A549 (cell line): ENCODE results near the gene SLC36A2. TPM values are rescaled to one million over a fixed set of nuclear protein-coding genes. Genes with fewer than 3 reads are reported as not detected.

ENCODE experiments used
- ATAC-seq, 2 experiments: fragments of 200-7000 bp in 1 of 2; fragments of >200 bp in 1 of 2; cut with Nextera tagmentation in 1 of 2; cut with Tn5 transposase in 1 of 2; 3 replicates each; pipeline versions ENCODE4 v1.8.0 to v1.9.1; 2018 to 2020; ENCODE audit warnings: mild to moderate bottlenecking in 1 of 2, moderate library complexity in 1 of 2
- CTCF ChIA-PET: fragments of 300-600 bp; sonication (Branson Sonifier 250); formaldehyde crosslinking; extraction: SDS; loops from one replicate; lab custom pipeline; 2021; ENCODE audit warnings: antibody characterized with exemption, inconsistent platforms; lab: Yijun Ruan, JAX
- POLR2A ChIA-PET: fragments of 350-600 bp; formaldehyde crosslinking; extraction: SDS; loops from one replicate; lab custom pipeline; 2021; ENCODE audit warnings: antibody characterized with exemption, inconsistent platforms; lab: Yijun Ruan, JAX
- DNase-seq, 2 experiments: peaks; one replicate each; pipeline versions ENCODE4 v3.0.0 to v3.0.0-alpha.2; 2011 to 2016; ENCODE audit warnings: low read depth in 1 of 2, low spot score in 1 of 2
- FAIRE-seq: peaks from 2 replicates; lab custom pipeline; 2011; peaks lifted over from hg19 to GRCh38; lab: Jason Lieb, UNC
- H3K27ac ChIP-seq, 2 experiments: fragments of >200 bp; sonication (Bioruptor Twin); formaldehyde crosslinking; 3 replicates each; pipeline ENCODE4 v1.5.1; 2016 to 2017
- H3K4me1 ChIP-seq: fragments of >200 bp; sonication (Bioruptor Twin); formaldehyde crosslinking; 3 replicates; pipeline ENCODE4 v1.6.1; 2016
- H3K4me2 ChIP-seq: fragments of >200 bp; sonication (Bioruptor Twin); formaldehyde crosslinking; 3 replicates; pipeline ENCODE4 v1.6.1; 2016
- H3K4me3 ChIP-seq: fragments of >200 bp; sonication (Bioruptor Twin); formaldehyde crosslinking; 3 replicates; pipeline ENCODE4 v1.5.1; 2016
- H3K9me3 ChIP-seq: fragments of >200 bp; sonication (Bioruptor Twin); formaldehyde crosslinking; 3 replicates; pipeline ENCODE4 v1.6.1; 2016
- CBX2 ChIP-seq: fragments of 200-600 bp; sonication (generic); IDR thresholded peaks from 2 replicates; pipeline ENCODE4 v1.6.1; 2016; ENCODE audit warnings: low read depth, mild to moderate bottlenecking, borderline replicate concordance
- CBX8 ChIP-seq: fragments of 200-600 bp; sonication (generic); IDR thresholded peaks from 2 replicates; pipeline ENCODE4 v1.6.1; 2016
- CTCF ChIP-seq: fragments of >200 bp; sonication (Bioruptor Twin); formaldehyde crosslinking; IDR thresholded peaks from 3 replicates; pipeline ENCODE4 v1.5.1; 2016
- EHMT2 ChIP-seq: fragments of 200-600 bp; sonication (generic); IDR thresholded peaks from 2 replicates; pipeline ENCODE4 v1.6.1; 2016; ENCODE audit warnings: antibody characterized with exemption, low read depth, mild to moderate bottlenecking, moderate library complexity
- EP300 ChIP-seq, 2 experiments: fragments of >200 bp; sonication (Bioruptor Twin); formaldehyde crosslinking; IDR thresholded peaks; 2 replicates in 1 of 2; 3 replicates in 1 of 2; pipeline ENCODE4 v1.6.1; 2016 to 2017
- ESRRA ChIP-seq: fragments of 150-350 bp; IDR thresholded peaks from 2 replicates; pipeline ENCODE4 v1.6.1; 2014; ENCODE audit warnings: mild to moderate bottlenecking, low read length, borderline replicate concordance
- FOSL2 ChIP-seq, 2 experiments: fragments of 450-650 bp in 1 of 2; fragments of >200 bp in 1 of 2; sonication (Bioruptor Twin) in 1 of 2; formaldehyde crosslinking; IDR thresholded peaks; 2 replicates each; pipeline versions ENCODE4 v1.5.0 to v1.6.1; 2016 to 2020; ENCODE audit warnings: mild to moderate bottlenecking in 1 of 2, moderate library complexity in 1 of 2
- HDAC2 ChIP-seq: fragments of 200-600 bp; sonication (generic); IDR thresholded peaks from 2 replicates; pipeline ENCODE4 v1.6.1; 2016
- HOXB5 ChIP-seq: fragments of 250-450 bp; sonication (Bioruptor Pico); IDR thresholded peaks from 2 replicates; pipeline ENCODE4 v1.5.0; 2020; ENCODE audit warnings: mild to moderate bottlenecking, moderate library complexity
- JUN ChIP-seq, 2 experiments: fragments of >200 bp; sonication (Bioruptor Twin); formaldehyde crosslinking; IDR thresholded peaks; 2 replicates in 1 of 2; 3 replicates in 1 of 2; pipeline ENCODE4 v1.6.1; 2016 to 2017
- JUNB ChIP-seq: fragments of >200 bp; sonication (Bioruptor Twin); formaldehyde crosslinking; IDR thresholded peaks from 2 replicates; pipeline ENCODE4 v1.6.1; 2016
- MAFK ChIP-seq: fragments of 450-650 bp; IDR thresholded peaks from 2 replicates; pipeline ENCODE4 v1.6.1; 2014; ENCODE audit not compliant: partially characterized antibody
- MAZ ChIP-seq: fragments of 150-350 bp; IDR thresholded peaks from 2 replicates; pipeline ENCODE4 v1.6.1; 2014; ENCODE audit warnings: antibody characterized with exemption, low read depth, low read length, borderline replicate concordance
- NPAS2 ChIP-seq: fragments of 250-450 bp; sonication (Bioruptor Pico); IDR thresholded peaks from 2 replicates; pipeline ENCODE4 v1.8.0; 2022; ENCODE audit warnings: mild to moderate bottlenecking, moderate library complexity, borderline replicate concordance
- NR3C1 ChIP-seq: fragments of >200 bp; sonication (Bioruptor Twin); formaldehyde crosslinking; IDR thresholded peaks from 3 replicates; pipeline ENCODE4 v1.6.1; 2017
- POLR2AphosphoS2 ChIP-seq: conservative IDR thresholded peaks from 2 replicates; pipeline ENCODE4 v1.6.1; 2012; ENCODE audit warnings: low read length, improper control_type of control experiment, inconsistent platforms
- RAD21 ChIP-seq, 2 experiments: fragments of >200 bp in 1 of 2; sonication (Bioruptor Twin) in 1 of 2; formaldehyde crosslinking in 1 of 2; IDR thresholded peaks in 1 of 2; conservative IDR thresholded peaks in 1 of 2; 2 replicates in 1 of 2; 3 replicates in 1 of 2; pipeline ENCODE4 v1.6.1; 2012 to 2018; ENCODE audit warnings: inconsistent platforms in 1 of 2
- RCOR1 ChIP-seq: fragments of 150-350 bp; IDR thresholded peaks from 2 replicates; pipeline ENCODE4 v1.6.1; 2014; ENCODE audit warnings: antibody characterized with exemption, low read length, low read depth
- RNF2 ChIP-seq: fragments of 200-600 bp; sonication (generic); IDR thresholded peaks from 2 replicates; pipeline ENCODE4 v1.6.1; 2016; ENCODE audit warnings: low read depth, mild to moderate bottlenecking, antibody characterized with exemption, moderate library complexity, borderline replicate concordance
- ZFP36 ChIP-seq: fragments of 450-650 bp; IDR thresholded peaks from 2 replicates; pipeline ENCODE4 v1.6.1; 2014; ENCODE audit warnings: borderline replicate concordance; ENCODE audit not compliant: partially characterized antibody
- ZSCAN20 ChIP-seq: fragments of 250-450 bp; sonication (Bioruptor Pico); IDR thresholded peaks from 2 replicates; pipeline ENCODE4 v1.8.0; 2022; ENCODE audit warnings: mild to moderate bottlenecking, moderate library complexity
- WGBS: methylation state at CpG from one replicate; pipeline ENCODE4 v1.1.6; 2017; ENCODE audit errors: missing lambda C conversion rate; 5-methylcytosine and 5-hydroxymethylcytosine counted together
- polyA plus RNA-seq, 4 experiments: library from polyadenylated mRNA; depleted of rRNA in 3 of 4; stranded (reverse); fragments of >200 nt; fragmentation: RNase III in 1 of 4; extraction: RNeasy Plus Mini Kit Qiagen cat#74134 plus additional on column Dnase treatment in 1 of 4; gene quantifications; 2 replicates in 3 of 4; 3 replicates in 1 of 4; pipeline ENCODE4 v1.2.3, GENCODE V29; 2011 to 2017
- TF ChIP-seq, protein P1 (sequence below): fragments of 450-650 bp; IDR thresholded peaks from 2 replicates; pipeline ENCODE4 v1.6.1; 2014; ENCODE audit warnings: antibody characterized with exemption
- TF ChIP-seq, protein P2 (sequence below): fragments of >200 bp; sonication (Bioruptor Twin); formaldehyde crosslinking; IDR thresholded peaks from 2 replicates; pipeline ENCODE4 v1.6.1; 2016
- TF ChIP-seq, protein P3 (sequence below): fragments of 250-450 bp; sonication (Bioruptor Pico); IDR thresholded peaks from 2 replicates; pipeline ENCODE4 v1.5.0; 2020; ENCODE audit warnings: low read depth, mild to moderate bottlenecking, moderate library complexity

Gene SLC36A2
- polyA plus RNA-seq, 2 of the 4 experiments (the other 2 are of a cell fraction), result not detected

- Histone ChIP-seq H3K4me1 (no peaks in the 10 kb centered on the region), H3K27ac (no peak overlapping the region), H3K9me3 (no peaks in the 10 kb centered on the region), H3K4me3 (no peak overlapping the region), H3K4me2 (no peak overlapping the region)
- TF ChIP-seq POLR2AphosphoS2 (no peak), JUN (IDR thresholded peaks at IDR 0.05) (no peak)
- DNase-seq (no peak), FAIRE-seq (no peak), ATAC-seq (no peak)
- POLR2A ChIA-PET, result no interaction called here
- CTCF ChIA-PET, result no interaction called here
- 36% methylated on average over 3 of the region's 3 CpGs for WGBS
Measured at GRCh38 chr5:151357097-151357496, 9.7 kb upstream of the SLC36A2 start.

GRCh38 chr5:151351671-151352070, 4.3 kb upstream of the SLC36A2 start:
- no peak overlapping the region for H3K27ac ChIP-seq
- no peak for ATAC-seq
- CTCF ChIA-PET, result no interaction called here
- H3K9me3 ChIP-seq, result no peaks in the 10 kb centered on the region
- no peaks in the 10 kb centered on the region for H3K4me1 ChIP-seq
- H3K4me2 ChIP-seq, result no peak overlapping the region
- H3K4me3 ChIP-seq, result no peak overlapping the region
- DNase-seq, result no peak
- WGBS, result 7% methylated on average over 1 of the region's 1 CpG
- no peak for TF ChIP-seq RNF2
- TF ChIP-seq HDAC2, result no peak
- TF ChIP-seq, protein P1, sequence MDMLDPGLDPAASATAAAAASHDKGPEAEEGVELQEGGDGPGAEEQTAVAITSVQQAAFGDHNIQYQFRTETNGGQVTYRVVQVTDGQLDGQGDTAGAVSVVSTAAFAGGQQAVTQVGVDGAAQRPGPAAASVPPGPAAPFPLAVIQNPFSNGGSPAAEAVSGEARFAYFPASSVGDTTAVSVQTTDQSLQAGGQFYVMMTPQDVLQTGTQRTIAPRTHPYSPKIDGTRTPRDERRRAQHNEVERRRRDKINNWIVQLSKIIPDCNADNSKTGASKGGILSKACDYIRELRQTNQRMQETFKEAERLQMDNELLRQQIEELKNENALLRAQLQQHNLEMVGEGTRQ, result no peak
- TF ChIP-seq FOSL2 (IDR thresholded peaks at IDR 0.05), result no peak
- TF ChIP-seq FOSL2 (CRISPR knock-in tag; IDR thresholded peaks at IDR 0.05), result no peak
- TF ChIP-seq CBX8, result no peak
- TF ChIP-seq, protein P2, sequence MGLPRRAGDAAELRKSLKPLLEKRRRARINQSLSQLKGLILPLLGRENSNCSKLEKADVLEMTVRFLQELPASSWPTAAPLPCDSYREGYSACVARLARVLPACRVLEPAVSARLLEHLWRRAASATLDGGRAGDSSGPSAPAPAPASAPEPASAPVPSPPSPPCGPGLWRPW, result no peak
- no peak for TF ChIP-seq RCOR1
- no peak for TF ChIP-seq MAZ
- TF ChIP-seq HOXB5 (CRISPR knock-in tag), result no peak
- no peak for TF ChIP-seq NR3C1
- TF ChIP-seq, protein P3, sequence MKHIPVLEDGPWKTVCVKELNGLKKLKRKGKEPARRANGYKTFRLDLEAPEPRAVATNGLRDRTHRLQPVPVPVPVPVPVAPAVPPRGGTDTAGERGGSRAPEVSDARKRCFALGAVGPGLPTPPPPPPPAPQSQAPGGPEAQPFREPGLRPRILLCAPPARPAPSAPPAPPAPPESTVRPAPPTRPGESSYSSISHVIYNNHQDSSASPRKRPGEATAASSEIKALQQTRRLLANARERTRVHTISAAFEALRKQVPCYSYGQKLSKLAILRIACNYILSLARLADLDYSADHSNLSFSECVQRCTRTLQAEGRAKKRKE, result no peak
- no peak for TF ChIP-seq CTCF
- TF ChIP-seq CBX2, result no peak
- TF ChIP-seq POLR2AphosphoS2, result no peak
- no peak for TF ChIP-seq NPAS2
- no peak for TF ChIP-seq RAD21 (conservative IDR thresholded peaks at IDR 0.05 in 1 of 2, IDR thresholded peaks at IDR 0.05 in 1 of 2)
- no peak for TF ChIP-seq EP300 (IDR thresholded peaks at IDR 0.05)
- no peak for TF ChIP-seq EHMT2
- TF ChIP-seq ZSCAN20 (CRISPR knock-in tag), result no peak
- no peak for FAIRE-seq
- POLR2A ChIA-PET, result no interaction called here

GRCh38 chr5:151348789-151349188, 1.4 kb upstream of the SLC36A2 start:
- TF ChIP-seq FOSL2 (IDR thresholded peaks at IDR 0.05) (no peak), FOSL2 (CRISPR knock-in tag; IDR thresholded peaks at IDR 0.05) (no peak), JUNB (no peak), MAFK (no peak), ZFP36 (no peak), ESRRA (no peak), CBX8 (no peak), EP300 (IDR thresholded peaks at IDR 0.05) (no peak), RCOR1 (no peak)
- TF ChIP-seq, protein P3, result no peak
- H3K4me3 ChIP-seq, result no peak overlapping the region
- FAIRE-seq (no peak), DNase-seq (no peak), ATAC-seq (no peak)
- H3K27ac ChIP-seq, result no peak overlapping the region
- no peak overlapping the region for H3K4me2 ChIP-seq
- H3K4me1 ChIP-seq, result no peaks in the 10 kb centered on the region
- WGBS, result 27% methylated on average over 6 of the region's 6 CpGs
- no peaks in the 10 kb centered on the region for H3K9me3 ChIP-seq
- ChIA-PET CTCF (interaction anchor here (0.9 kb wide), 1 partner anchor 33 kb away, joined by 3 read pairs; no protein-coding TSS in a partner anchor), POLR2A (no interaction called here)
